Measurements from ENCODE around the gene EPC1. TPM values are rescaled to one million over a fixed set of nuclear protein-coding genes. Genes with fewer than 3 reads are reported as not detected.
A peak's percentile ranks its signal among the peaks of the same experiment; 100 is the strongest.

Gene EPC1
- total and polyA plus RNA-seq, 10 of the 15 experiments (the other 5 are each of a cell fraction or from before 2014, with no cell fraction given) = 6.8 to 59.2 (median 19.4) TPM

DNA sequence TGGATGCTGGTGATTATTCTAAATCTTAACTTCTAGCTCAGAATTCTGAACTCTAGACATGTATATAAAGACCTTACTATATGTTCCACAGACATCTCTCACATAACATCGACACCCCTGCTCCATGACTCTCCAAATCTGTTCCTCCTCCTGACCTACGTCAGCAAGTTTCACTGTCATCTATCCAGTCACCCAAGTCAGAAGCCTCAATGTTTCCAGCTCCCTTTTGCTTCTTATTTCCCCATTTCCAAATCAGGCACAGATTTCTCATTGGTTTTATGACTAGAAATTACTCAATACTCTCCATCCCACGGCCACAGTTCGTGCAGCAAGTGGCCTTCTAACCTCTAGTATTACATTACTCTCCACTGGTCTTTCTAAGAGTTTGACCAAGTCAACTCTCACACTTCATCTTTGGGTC is 28.5 kb downstream of the EPC1 start (continued):
- TF ChIP-seq, protein P1, sequence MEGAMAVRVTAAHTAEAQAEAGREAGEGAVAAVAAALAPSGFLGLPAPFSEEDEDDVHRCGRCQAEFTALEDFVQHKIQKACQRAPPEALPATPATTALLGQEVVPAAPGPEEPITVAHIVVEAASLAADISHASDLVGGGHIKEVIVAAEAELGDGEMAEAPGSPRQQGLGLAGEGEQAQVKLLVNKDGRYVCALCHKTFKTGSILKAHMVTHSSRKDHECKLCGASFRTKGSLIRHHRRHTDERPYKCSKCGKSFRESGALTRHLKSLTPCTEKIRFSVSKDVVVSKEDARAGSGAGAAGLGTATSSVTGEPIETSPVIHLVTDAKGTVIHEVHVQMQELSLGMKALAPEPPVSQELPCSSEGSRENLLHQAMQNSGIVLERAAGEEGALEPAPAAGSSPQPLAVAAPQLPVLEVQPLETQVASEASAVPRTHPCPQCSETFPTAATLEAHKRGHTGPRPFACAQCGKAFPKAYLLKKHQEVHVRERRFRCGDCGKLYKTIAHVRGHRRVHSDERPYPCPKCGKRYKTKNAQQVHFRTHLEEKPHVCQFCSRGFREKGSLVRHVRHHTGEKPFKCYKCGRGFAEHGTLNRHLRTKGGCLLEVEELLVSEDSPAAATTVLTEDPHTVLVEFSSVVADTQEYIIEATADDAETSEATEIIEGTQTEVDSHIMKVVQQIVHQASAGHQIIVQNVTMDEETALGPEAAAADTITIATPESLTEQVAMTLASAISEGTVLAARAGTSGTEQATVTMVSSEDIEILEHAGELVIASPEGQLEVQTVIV (IDR thresholded peaks at IDR 0.05; ENCODE audit: borderline replicate concordance, partially characterized antibody) = no peak
- no peak for TF ChIP-seq RCOR1 (conservative IDR thresholded peaks at IDR 0.05; ENCODE audit: low read depth, low read length)

DNA sequence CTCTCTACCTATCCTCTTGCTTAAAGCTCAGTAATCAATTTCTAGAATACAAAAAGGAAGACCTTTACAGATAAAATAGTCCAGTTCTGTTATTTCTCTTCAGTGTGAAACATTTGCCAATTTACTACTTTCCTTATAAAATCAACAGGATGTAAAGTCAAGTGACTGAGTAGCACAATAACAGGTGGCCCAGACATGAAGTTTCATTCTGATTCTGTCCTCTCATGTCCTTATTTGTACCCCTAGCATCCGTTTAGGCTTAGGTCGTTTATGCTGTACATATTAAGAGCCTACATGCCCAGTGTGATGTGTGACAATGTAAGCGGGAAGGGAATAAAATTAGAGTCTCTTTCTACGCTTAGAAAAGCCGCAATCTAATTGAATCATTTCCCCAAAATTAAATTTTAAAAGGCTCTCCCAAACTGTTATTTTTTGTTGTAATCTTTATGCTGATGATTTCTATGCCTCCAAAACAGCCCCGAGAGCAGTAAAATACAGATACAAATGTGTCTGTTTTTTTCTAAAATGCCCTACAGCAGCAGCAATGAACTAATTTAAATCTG is 29.1 kb downstream of the EPC1 start:
- Histone ChIP-seq H3K4me3 (peak overlapping the region; percentile 6; the same call in 1 of the 2 replicates), H3K9ac (ENCODE audit: control insufficient read depth, insufficient read depth, low read length) (peak overlapping the region; percentile 73), H3K27ac (ENCODE audit: control insufficient read depth, insufficient read depth) (peak overlapping the region; percentile 98), H3K27me3 (replicated peaks in 1 of 2; ENCODE audit: control insufficient read depth in 2 of 2, insufficient read depth in 2 of 2, low read length in 1 of 2) (no peaks in the 10 kb centered on the region), H3K36me3 (ENCODE audit: control insufficient read depth in 2 of 2, insufficient read depth in 2 of 2, low read length in 1 of 2) (peaks cover 0 to 3% of the 10 kb centered on the region in 2 experiments; a peak in 2 of 4 replicates), H3K4me2 (ENCODE audit: control insufficient read depth, insufficient read depth) (peak overlapping the region; percentile 88), H3K9me3 (replicated peaks; ENCODE audit: control insufficient read depth, insufficient read depth, low read length) (peaks cover 8% of the 10 kb centered on the region), H3K79me2 (ENCODE audit: control insufficient read depth, insufficient read depth, low read length) (peaks cover 98% of the 10 kb centered on the region), H3K4me1 (ENCODE audit: control insufficient read depth, insufficient read depth, low read length) (peaks cover 58% of the 10 kb centered on the region), H4K20me1 (ENCODE audit: control insufficient read depth, insufficient read depth) (no peaks in the 10 kb centered on the region), H2AFZ (ENCODE audit: control insufficient read depth, low read depth, low read length) (no peak overlapping the region)
- intact Hi-C loops (cut with micrococcal nuclease; ENCODE audit: unreplicated experiment) = loop anchor here (1.0 kb wide), 1 partner anchor 28 kb away; no protein-coding TSS in a partner anchor
- ATAC-seq (peak; percentile 95), FAIRE-seq (peak; percentile 27), DNase-seq (ENCODE audit: low read depth, low spot score) (peak; percentile 91)
- BruUV-seq (replicated peaks) = no TSS peak
- RAD21 ChIA-PET (ENCODE audit: unreplicated experiment) = interaction anchor here (0.6 to 1.7 kb wide), 5 partner anchors 11 to 53 kb away, joined by 3 to 8 read pairs (median 3); no protein-coding TSS in a partner anchor
- POLR2A ChIA-PET = interaction anchor here (0.5 to 2.3 kb wide), 5 partner anchors 11 to 60 kb away, joined by 3 to 16 read pairs (median 5); no protein-coding TSS in a partner anchor
- SMC1A ChIA-PET (ENCODE audit: uncharacterized antibody, unreplicated experiment) = interaction anchor here (0.5 to 13.4 kb wide), 6 partner anchors 8 to 35 kb away, joined by 3 to 205 read pairs (median 3); no protein-coding TSS in a partner anchor
- CTCF ChIA-PET = interaction anchor here (0.8 to 1.0 kb wide), 4 partner anchors 10 to 61 kb away, joined by 3 to 4 read pairs (median 3); no protein-coding TSS in a partner anchor
- WGBS (ENCODE audit: insufficient coverage, insufficient replicate concordance, low lambda C conversion rate, missing lambda C conversion rate) = under 1% methylated on average over 6 of the region's 6 CpGs
- in situ Hi-C loops (cut with MboI) = no loop called here
- TF ChIP-seq IKZF1 (conservative IDR thresholded peaks at IDR 0.05) = peak; percentile 10; the same call in 1 of the 2 replicates
- peak; percentile 53; the same call in 1 of the 2 replicates for TF ChIP-seq POLR2AphosphoS5 (IDR thresholded peaks at IDR 0.05; ENCODE audit: low read length)
- TF ChIP-seq HCFC1 (IDR thresholded peaks at IDR 0.05; ENCODE audit: low read length) = no peak
- TF ChIP-seq, protein P2, sequence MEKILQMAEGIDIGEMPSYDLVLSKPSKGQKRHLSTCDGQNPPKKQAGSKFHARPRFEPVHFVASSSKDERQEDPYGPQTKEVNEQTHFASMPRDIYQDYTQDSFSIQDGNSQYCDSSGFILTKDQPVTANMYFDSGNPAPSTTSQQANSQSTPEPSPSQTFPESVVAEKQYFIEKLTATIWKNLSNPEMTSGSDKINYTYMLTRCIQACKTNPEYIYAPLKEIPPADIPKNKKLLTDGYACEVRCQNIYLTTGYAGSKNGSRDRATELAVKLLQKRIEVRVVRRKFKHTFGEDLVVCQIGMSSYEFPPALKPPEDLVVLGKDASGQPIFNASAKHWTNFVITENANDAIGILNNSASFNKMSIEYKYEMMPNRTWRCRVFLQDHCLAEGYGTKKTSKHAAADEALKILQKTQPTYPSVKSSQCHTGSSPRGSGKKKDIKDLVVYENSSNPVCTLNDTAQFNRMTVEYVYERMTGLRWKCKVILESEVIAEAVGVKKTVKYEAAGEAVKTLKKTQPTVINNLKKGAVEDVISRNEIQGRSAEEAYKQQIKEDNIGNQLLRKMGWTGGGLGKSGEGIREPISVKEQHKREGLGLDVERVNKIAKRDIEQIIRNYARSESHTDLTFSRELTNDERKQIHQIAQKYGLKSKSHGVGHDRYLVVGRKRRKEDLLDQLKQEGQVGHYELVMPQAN (conservative IDR thresholded peaks at IDR 0.05) = no peak
- TF ChIP-seq, protein P3, sequence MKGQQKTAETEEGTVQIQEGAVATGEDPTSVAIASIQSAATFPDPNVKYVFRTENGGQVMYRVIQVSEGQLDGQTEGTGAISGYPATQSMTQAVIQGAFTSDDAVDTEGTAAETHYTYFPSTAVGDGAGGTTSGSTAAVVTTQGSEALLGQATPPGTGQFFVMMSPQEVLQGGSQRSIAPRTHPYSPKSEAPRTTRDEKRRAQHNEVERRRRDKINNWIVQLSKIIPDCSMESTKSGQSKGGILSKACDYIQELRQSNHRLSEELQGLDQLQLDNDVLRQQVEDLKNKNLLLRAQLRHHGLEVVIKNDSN (IDR thresholded peaks at IDR 0.05; ENCODE audit: borderline replicate concordance, extremely low read length, insufficient read depth, low read depth, low read length) = no peak
- TF ChIP-seq LARP7 (IDR thresholded peaks at IDR 0.05) = no peak
- no peak for TF ChIP-seq EED (IDR thresholded peaks at IDR 0.05; ENCODE audit: low read depth)
- no peak for TF ChIP-seq CHD4 (IDR thresholded peaks at IDR 0.05)
- no peak for TF ChIP-seq MEF2B (IDR thresholded peaks at IDR 0.05; ENCODE audit: partially characterized antibody, poor library complexity, severe bottlenecking)

All from GM12878 (cell line).